HL-60/S4 treated with phorbol 12-myristate 13-acetate at 8.2 ng/mL for 4 days and 3 days (cell line): Measurements from ENCODE around the gene MAPKBP1.

Experiments
- in situ Hi-C: fragments of 300-500 bp; cut with MboI; formaldehyde crosslinking; loops from 2 replicates; pipeline ENCODE4 v1.15.0; 2022; ENCODE audit warnings: low sequenced_read_pairs

Gene MAPKBP1

DNA sequence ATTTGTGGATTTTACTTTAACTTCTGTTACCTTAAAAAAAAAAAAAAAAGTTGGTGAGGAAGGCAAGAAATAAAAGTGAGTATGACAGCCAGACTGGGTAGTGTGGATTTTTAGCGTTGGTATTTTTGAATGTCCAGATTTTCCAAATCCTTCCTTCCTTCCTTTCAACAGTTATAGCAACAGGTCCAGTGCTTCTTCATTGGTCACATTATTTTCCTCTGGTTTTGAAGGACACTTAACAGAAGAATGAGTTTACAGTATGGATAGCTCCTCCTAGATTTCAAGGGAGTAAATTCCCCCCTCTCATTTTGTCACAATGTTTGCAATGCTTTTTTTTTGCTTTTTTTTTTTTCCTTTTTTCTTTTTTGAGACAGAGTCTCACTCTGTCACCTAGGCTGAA is 6.4 kb downstream of the MAPKBP1 start:
- in situ Hi-C loops, result no loop called here

DNA sequence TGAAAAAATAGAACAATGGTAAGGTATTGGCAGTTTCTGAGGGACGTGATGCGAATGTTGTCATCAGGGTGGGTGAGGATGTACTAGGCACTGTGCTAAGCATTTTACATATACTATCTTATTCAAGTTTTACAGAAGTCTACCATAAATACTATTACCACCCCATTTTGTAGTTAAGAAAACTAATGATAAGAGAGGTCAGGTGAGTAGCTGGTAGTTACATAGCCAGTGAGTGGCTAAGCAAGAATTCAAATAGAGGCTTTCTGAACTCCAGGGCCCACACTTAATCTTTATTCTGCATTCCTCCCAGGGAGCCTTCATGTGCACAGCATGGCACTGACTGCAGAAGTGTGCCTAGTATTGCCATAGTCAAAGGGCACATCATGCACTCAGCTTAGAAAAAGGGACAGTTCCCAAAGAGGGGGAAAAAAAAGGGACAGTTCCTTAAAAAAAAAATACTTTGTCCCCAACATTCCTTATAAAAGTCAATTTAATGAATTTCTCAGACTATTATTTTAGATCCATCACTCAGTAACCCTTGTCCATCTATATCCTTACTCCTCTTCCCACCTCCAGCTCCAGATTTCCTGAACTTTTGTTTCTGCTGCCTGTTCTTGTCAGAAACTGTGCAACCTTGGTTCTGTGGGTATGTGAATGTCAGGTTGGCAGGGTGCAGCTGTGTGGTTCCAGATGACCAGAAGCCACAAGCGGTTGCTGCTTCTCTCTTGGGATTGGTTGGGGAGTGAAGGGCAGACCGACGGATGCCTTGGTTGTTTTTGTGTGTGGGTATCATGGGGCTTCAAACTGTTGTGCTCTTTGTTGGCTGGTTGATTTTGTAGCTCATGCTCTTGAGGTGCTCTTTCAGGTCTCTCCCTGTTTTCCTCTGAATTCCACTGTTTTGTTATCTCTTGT is 8.3 kb downstream of the MAPKBP1 start:
- in situ Hi-C loops, result no loop called here

DNA sequence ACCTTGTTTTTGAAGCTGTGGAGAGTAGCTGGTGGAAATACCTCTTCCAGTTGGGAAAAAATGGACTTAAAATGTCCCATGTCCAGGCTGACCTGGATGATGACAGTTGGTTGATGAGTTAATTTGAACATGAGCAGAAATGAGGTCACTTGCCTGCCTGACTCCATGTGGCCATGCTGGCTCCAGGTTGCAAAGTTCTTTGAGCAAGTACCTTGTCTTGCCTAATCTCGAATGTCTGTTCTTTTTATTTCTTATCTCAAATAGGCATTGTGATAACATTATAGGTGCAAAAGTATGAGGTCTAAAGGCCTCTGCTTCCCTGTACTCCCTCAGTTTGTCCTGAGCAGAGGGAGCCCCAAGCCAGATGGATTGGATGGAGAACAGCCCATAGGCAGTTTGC is 9.0 kb downstream of the MAPKBP1 start:
- in situ Hi-C loops, result no loop called here

GRCh38 chr15:41788262-41788661 is 14.0 kb downstream of the MAPKBP1 start:
- in situ Hi-C loops, result no loop called here

GRCh38 chr15:41789236-41789635 is 15.0 kb downstream of the MAPKBP1 start:
- in situ Hi-C loops, result no loop called here

DNA sequence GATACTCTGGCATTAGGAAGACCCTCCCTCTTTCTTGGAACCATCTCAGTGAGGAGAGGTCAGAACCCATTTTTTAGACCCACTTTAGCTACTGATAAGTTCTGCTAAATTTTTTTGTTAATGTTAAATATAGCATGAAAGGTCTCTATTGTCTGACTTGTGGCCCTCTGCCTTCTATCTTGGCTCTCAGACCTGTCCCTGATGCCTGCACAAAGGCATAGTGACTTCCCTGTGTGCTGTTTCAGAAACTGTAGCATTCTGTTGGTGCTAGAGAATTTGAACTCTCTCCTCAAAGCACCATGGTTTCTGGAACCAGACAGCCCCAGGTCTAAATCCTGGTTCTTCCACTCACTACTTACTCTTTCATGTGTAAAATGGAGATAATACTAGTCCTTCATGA is 15.4 kb downstream of the MAPKBP1 start:
- in situ Hi-C loops, result no loop called here

- in situ Hi-C loops, result no loop called here
These were observed 15.9 kb downstream of the MAPKBP1 start for GRCh38 chr15:41790169-41790568.

DNA sequence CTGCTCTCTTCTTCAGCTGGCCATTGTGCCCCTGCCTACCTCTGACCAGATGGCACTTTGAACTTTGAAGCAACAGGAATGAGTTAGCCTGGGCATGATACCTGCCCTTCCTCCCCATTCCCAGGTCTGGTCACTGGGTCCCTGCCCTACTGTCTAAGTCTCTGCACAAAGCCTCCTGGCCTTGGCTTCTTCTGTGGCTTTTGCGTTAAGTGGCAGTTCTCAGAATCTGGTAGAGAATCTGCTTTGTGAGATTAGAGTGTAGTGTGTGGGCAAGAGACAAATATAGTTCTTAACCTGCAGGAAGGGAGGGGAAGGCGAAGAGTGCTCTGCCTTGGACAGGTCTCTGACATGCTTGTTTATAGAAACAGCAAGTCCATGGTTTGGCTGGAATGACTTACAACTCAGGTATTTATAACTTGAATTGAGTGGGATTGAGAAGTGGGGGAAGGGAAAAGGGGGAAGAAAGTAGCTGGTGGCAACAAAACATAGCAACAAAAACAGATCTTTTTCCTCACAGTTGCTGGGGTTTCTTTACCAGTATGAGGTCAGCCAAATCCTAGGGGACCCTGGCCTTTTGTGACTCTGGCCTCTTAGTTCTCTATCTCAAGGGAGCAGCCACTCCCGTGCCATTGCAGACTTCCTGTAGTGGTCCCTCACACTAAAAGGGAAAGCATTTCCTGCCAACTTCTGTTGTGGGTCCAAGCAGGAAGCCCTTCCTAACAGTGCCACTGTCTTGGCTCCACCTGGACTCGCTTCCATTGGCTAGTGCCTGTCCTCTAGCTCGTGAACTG is 16.7 kb downstream of the MAPKBP1 start:
- in situ Hi-C loops, result no loop called here

DNA sequence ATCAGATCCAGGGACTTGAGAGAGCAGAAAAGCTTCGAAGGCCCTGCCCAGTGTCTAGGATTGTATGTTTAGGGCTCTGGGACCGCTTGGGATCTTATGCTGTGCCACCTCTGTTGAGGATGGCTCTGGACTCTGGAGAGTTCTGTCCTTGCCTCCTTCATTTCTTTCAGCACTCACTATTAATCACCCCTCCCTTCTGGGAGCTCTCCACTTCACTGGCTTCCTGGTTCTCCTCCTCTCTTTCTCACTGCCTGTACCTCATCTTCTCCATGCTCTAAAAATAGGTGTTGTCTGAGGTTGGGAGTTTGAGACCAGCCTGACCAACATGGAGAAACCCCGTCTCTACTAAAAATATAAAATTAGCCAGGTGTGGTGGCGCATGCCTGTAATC is 17.3 kb downstream of the MAPKBP1 start:
- in situ Hi-C loops, result no loop called here

GRCh38 chr15:41792000-41792637 is 17.8 kb downstream of the MAPKBP1 start:
- in situ Hi-C loops, result no loop called here

DNA sequence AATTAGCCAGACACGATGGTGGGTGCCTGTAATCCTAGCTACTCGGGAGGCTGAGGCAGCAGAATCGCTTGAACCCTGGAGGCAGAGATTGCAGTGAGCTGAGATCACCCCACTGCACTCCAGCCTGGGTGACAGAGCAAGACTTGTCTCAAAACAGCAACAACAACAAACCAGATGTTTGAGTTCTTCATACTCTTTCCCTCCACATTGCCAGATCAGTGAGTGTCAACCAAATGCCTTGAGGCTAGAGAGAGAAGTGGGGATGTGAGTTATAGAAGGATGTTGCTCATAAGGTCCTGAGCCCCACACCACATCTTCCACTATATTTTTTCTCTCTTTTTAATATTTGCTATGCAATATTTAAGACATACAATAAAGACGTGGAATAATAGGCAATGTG is 19.8 kb downstream of the MAPKBP1 start:
- in situ Hi-C loops, result no loop called here

DNA sequence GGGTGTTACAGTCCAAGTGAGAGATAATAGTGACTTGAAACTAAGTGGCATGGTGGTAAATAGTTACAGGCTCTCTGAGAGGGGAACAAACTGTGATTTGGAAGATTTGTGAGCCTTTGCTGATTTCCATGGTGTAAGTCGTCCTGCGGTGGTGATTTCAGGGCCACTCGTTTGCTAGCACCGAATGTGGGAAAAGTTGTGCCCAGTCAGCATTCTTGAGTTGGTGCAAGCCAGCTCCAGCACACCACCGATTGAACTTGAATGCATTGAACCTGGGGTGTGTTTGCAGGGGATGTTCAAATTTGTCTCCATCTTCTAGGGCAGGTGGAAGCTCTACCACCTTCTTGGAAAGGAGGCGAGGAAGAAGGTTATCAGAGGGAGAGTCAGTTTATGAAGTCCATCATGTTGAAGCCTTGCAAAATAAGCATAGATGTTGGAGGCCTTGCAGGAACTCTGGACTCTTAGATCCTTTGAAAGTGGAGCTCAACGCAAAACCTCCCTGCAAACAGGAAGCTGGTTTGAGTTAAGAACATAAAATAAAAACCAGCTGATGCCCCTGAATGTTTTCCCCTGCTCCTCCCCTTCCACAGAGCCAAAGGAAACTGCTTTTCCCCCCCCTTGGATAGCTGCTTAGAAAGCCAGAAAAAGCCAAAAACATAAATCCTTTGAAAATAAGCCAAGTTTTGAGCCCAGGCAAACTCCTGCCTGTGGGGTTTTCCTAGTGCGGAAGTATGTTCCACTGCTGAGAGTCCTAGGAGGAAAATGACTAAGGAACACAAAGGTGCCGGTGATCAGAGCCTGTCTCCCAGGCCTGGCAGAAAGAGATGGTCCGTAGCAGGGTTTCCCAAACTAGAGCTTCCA is 21.9 kb downstream of the MAPKBP1 start:
- in situ Hi-C loops, result no loop called here

DNA sequence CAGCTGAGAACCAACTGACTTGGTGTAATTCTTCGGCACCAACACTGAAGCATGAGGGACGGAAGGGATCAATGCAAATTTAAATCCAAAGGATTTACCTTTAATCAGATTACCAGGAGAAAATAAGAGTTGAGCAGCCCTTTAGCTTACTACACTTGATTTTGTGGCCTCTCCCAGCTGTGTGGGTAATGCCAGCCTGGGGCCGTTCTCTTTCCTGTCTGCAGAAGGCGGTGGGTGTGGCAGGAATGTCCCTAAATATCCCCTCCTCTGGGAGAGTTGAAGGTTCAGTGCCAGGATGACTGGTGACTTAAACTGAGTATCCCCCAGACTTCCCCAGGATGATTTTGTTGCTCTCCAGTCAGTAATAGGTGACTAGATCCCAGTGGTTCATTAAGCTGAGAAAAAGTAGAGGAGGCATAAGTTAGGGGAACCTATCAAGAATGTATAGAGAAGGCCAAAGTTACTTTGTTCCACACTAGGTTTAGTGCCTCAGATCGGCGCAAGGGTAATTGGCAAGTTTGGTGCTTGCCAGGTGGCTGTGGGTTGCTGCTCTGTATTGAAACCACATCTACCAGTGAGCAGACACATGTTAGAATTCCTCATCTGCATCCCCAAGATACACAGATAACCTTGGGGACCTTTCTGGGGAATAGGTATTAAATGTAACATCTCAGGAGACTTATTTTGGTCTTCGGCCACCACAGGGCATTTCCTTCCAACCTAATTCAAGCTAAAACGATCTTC is 23.1 kb downstream of the MAPKBP1 start:
- in situ Hi-C loops, result no loop called here

GRCh38 chr15:41798607-41799487 is 24.6 kb downstream of the MAPKBP1 start:
- in situ Hi-C loops, result no loop called here

DNA sequence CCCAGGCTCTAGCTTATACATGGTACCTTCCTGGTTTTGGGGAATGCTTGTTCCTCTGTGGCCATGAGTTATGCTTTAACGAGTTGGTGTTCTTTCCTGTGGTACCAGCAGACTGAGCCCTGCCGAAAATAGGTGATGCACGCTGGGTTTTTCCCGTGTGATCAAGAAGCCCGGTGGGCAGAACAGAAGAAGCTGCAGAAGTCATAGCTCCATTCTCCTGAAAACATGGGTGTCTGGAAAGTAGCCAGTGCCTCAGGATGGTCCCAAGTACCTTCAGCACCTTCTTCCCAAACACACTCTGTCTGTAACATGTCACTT is 25.2 kb downstream of the MAPKBP1 start:
- in situ Hi-C loops, result no loop called here

DNA sequence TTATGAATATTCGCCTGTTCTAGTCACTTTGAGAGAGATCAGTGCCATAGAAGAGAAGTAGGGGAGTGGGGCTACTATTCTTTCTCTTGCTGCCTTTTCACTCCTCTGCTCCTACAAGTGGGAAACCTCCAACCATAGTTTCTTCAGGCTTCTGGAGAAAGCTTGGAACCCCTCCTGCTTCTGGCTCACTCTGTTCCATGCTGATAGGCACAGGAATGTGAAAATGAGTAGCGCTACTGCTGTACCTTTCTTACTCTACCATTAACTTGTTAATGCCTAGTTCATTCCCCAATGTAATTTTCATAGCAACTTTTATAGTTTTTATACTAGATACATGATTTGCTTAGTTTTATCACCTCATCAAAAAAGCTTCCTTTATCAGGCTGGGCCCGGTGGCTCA is 26.9 kb downstream of the MAPKBP1 start:
- in situ Hi-C loops, result no loop called here

DNA sequence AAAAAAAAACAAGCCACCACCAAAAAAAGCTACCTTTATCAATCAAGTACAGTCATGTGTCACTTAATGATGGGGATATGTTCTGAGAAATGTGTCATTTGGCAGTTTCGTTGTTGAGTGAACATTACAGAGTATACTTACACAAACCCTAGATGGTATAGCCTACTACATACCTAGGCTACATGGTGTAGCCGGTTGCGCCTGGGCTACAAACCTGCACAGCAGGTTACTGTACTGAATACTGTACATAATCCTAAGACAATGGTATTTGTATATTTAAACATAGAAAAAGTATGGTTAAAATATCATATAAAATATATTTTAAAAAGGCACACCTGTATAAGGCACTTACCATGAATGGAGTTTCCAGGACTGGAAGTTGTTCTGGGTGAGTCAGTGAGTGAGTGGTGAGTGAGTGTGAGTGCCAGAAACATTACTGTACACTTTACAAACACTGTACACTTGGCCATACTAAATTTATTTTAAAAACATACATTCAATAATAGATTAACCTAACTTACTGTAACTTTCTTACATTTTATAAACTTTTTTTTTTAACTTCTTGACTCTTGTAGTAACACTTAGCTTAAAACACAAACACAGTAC is 27.7 kb downstream of the MAPKBP1 start:
- in situ Hi-C loops, result no loop called here

DNA sequence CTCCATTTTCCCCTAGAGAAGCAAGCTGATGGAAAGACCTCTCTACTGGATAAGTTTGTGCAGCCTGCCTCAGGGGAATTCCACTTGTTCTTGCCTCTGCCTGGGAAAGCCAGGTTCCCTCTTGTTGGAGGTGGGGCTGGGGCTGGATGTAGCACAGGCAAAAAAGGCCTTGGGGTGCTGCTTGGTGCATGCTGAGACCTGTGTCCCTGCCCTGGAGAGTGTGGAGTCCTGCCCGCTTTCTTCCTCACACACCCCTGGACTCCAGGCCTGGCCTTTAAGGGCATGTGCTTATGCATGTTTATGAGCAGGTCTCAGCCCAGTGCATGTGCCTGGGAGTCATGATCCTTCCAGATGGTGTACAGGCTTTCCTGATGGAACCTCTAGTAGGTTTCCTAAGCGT is 30.1 kb downstream of the MAPKBP1 start:
- in situ Hi-C loops, result no loop called here
